Measurements from ENCODE around the gene CSF1. TPM values are rescaled to one million over a fixed set of nuclear protein-coding genes. Genes with fewer than 3 reads are reported as not detected.
A peak's percentile ranks its signal among the peaks of the same experiment; 100 is the strongest.

The CSF1 gene
- total and polyA plus RNA-seq, 2 of the 13 experiments (the other 11 are each of a cell fraction or from before 2014, with no cell fraction given): 4.6 to 13.3 TPM

DNA sequence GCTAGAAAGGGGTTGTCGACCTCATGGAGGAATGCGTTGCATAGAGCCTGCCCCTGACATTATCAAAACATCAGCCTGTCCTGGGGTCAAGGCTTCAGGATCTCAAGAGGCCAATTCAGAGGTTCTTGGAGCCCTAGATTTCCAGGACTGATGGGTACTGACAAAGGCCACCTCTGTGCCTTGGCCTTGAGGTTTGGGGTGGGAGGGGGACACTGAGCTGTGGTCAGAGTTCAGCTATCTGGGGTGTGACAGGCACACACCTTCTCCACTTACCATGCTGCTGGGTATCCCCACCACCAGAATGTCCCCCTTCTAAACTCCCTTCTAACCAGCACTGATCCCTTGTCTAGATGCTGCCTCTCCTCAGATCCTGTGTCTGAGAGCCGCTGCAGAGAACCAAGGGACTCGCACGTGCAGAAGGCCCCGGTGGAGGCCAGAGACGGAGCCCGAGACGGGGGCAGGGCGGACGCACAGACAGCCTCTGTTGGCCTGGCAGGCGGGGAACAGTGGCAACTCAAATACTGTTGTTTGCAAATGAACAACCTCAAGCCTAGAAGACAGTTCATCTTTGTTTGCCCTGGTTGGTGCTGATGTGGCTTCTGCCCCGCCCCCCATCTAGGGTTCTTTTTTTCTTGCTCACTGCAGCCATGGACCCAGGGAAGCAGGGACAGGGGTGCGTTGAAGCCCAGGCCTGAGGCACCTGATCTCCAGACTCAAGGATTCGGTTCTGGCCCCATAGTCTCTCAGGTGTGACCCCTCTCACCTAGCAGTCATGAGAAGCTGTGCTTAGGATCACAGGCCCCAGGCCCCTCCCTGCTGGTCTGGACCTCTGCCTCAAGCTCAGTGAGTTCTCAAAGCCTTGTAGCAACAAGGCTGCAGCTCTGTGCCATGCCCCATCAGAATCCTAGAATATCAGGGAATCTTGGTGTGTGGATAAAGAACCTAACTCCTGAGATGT lies 28.1 kb upstream of the CSF1 start (continued):
- TF ChIP-seq CSRNP2 (CRISPR knock-in tag; conservative IDR thresholded peaks at IDR 0.05; ENCODE audit: low read depth): no peak
- TF ChIP-seq RNF219 (CRISPR knock-in tag; IDR thresholded peaks at IDR 0.05): no peak
- TF ChIP-seq, protein P1, sequence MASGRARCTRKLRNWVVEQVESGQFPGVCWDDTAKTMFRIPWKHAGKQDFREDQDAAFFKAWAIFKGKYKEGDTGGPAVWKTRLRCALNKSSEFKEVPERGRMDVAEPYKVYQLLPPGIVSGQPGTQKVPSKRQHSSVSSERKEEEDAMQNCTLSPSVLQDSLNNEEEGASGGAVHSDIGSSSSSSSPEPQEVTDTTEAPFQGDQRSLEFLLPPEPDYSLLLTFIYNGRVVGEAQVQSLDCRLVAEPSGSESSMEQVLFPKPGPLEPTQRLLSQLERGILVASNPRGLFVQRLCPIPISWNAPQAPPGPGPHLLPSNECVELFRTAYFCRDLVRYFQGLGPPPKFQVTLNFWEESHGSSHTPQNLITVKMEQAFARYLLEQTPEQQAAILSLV (CRISPR knock-in tag; IDR thresholded peaks at IDR 0.05; ENCODE audit: borderline replicate concordance): no peak; the same call in 1 of the 2 replicates
- no peak for TF ChIP-seq RFX3 (CRISPR knock-in tag; IDR thresholded peaks at IDR 0.05)
- no peak for TF ChIP-seq CHCHD3 (CRISPR knock-in tag; IDR thresholded peaks at IDR 0.05)
- TF ChIP-seq ZNF224 (CRISPR knock-in tag; IDR thresholded peaks at IDR 0.05): no peak
- TF ChIP-seq ZNF598 (CRISPR knock-in tag; IDR thresholded peaks at IDR 0.05; ENCODE audit: borderline replicate concordance): no peak
- no peak for TF ChIP-seq E2F1 (CRISPR knock-in tag; IDR thresholded peaks at IDR 0.05)
- TF ChIP-seq PAF1 (CRISPR knock-in tag; IDR thresholded peaks at IDR 0.05): no peak
- no peak for TF ChIP-seq ARID2 (CRISPR knock-in tag; IDR thresholded peaks at IDR 0.05; ENCODE audit: borderline replicate concordance)
- TF ChIP-seq HOXA7 (CRISPR knock-in tag; IDR thresholded peaks at IDR 0.05): no peak
- TF ChIP-seq PHF21A (CRISPR knock-in tag; IDR thresholded peaks at IDR 0.05): 0 out of 2 replicates have a peak, but pooled peaks have one; percentile 43
- TF ChIP-seq MIXL1 (CRISPR knock-in tag; IDR thresholded peaks at IDR 0.05): peak; percentile 74; the same call in 1 of the 2 replicates
- TF ChIP-seq MTF2 (CRISPR knock-in tag; IDR thresholded peaks at IDR 0.05; ENCODE audit: borderline replicate concordance): no peak
- no peak for TF ChIP-seq ZNF354B (CRISPR knock-in tag; IDR thresholded peaks at IDR 0.05)
- TF ChIP-seq, protein P2, sequence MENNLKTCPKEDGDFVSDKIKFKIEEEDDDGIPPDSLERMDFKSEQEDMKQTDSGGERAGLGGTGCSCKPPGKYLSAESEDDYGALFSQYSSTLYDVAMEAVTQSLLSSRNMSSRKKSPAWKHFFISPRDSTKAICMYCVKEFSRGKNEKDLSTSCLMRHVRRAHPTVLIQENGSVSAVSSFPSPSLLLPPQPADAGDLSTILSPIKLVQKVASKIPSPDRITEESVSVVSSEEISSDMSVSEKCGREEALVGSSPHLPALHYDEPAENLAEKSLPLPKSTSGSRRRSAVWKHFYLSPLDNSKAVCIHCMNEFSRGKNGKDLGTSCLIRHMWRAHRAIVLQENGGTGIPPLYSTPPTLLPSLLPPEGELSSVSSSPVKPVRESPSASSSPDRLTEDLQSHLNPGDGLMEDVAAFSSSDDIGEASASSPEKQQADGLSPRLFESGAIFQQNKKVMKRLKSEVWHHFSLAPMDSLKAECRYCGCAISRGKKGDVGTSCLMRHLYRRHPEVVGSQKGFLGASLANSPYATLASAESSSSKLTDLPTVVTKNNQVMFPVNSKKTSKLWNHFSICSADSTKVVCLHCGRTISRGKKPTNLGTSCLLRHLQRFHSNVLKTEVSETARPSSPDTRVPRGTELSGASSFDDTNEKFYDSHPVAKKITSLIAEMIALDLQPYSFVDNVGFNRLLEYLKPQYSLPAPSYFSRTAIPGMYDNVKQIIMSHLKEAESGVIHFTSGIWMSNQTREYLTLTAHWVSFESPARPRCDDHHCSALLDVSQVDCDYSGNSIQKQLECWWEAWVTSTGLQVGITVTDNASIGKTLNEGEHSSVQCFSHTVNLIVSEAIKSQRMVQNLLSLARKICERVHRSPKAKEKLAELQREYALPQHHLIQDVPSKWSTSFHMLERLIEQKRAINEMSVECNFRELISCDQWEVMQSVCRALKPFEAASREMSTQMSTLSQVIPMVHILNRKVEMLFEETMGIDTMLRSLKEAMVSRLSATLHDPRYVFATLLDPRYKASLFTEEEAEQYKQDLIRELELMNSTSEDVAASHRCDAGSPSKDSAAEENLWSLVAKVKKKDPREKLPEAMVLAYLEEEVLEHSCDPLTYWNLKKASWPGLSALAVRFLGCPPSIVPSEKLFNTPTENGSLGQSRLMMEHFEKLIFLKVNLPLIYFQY (CRISPR knock-in tag; IDR thresholded peaks at IDR 0.05; ENCODE audit: borderline replicate concordance): no peak; the same call in 1 of the 2 replicates
- no peak for TF ChIP-seq ATM (IDR thresholded peaks at IDR 0.05; ENCODE audit: borderline replicate concordance)

Measured in HepG2 (cell line).